ENCODE measurements around the gene ATP8A2.
"Not testable (repeated sequence)": the region's sequence is repeated elsewhere in the genome, so short reads cannot be mapped to it uniquely, and the experiment has no call there.

Gene ATP8A2

GRCh38 chr13:26052337-26052736 lies 680.6 kb downstream of the ATP8A2 start:
- no peak for DNase-seq (ENCODE audit: extremely low read depth in 1 of 2, low read depth in 1 of 2)

- DNase-seq (ENCODE audit: extremely low read depth in 1 of 2, low read depth in 1 of 2) = no peak
Measured at GRCh38 chr13:26053418-26053980, 681.7 kb downstream of the ATP8A2 start.

GRCh38 chr13:26054896-26055295 lies 683.1 kb downstream of the ATP8A2 start:
- DNase-seq (ENCODE audit: extremely low read depth in 1 of 2, low read depth in 1 of 2) = no peak

GRCh38 chr13:26058704-26059103 lies 686.9 kb downstream of the ATP8A2 start:
- DNase-seq (ENCODE audit: extremely low read depth in 1 of 2, low read depth in 1 of 2) = no peak

- no peak for DNase-seq (ENCODE audit: extremely low read depth in 1 of 2, low read depth in 1 of 2)
Measured at GRCh38 chr13:26060357-26060756, 688.6 kb downstream of the ATP8A2 start.

- no peak for DNase-seq (ENCODE audit: extremely low read depth in 1 of 2, low read depth in 1 of 2)
Measured at GRCh38 chr13:26061256-26061655, 689.5 kb downstream of the ATP8A2 start.

GRCh38 chr13:26061947-26062346 lies 690.2 kb downstream of the ATP8A2 start:
- no peak for DNase-seq (ENCODE audit: extremely low read depth in 1 of 2, low read depth in 1 of 2)

GRCh38 chr13:26062853-26063444 lies 691.2 kb downstream of the ATP8A2 start:
- DNase-seq (ENCODE audit: extremely low read depth in 1 of 2, low read depth in 1 of 2) = no peak

GRCh38 chr13:26066492-26066891 lies 694.7 kb downstream of the ATP8A2 start:
- not testable (repeated sequence) for DNase-seq (ENCODE audit: extremely low read depth in 1 of 2, low read depth in 1 of 2)

GRCh38 chr13:26067601-26068000 lies 695.8 kb downstream of the ATP8A2 start:
- DNase-seq (ENCODE audit: extremely low read depth in 1 of 2, low read depth in 1 of 2) = no peak

GRCh38 chr13:26068372-26068771 lies 696.6 kb downstream of the ATP8A2 start:
- not testable (repeated sequence) for DNase-seq (ENCODE audit: extremely low read depth in 1 of 2, low read depth in 1 of 2)

- DNase-seq (ENCODE audit: extremely low read depth in 1 of 2, low read depth in 1 of 2) = not testable (repeated sequence)
Measured at GRCh38 chr13:26069642-26070041, 697.9 kb downstream of the ATP8A2 start.

- DNase-seq (ENCODE audit: extremely low read depth in 1 of 2, low read depth in 1 of 2) = no peak
Measured at GRCh38 chr13:26071691-26072090, 699.9 kb downstream of the ATP8A2 start.

- not testable (repeated sequence) for DNase-seq (ENCODE audit: extremely low read depth in 1 of 2, low read depth in 1 of 2)
Measured at GRCh38 chr13:26072335-26072734, 700.6 kb downstream of the ATP8A2 start.

GRCh38 chr13:26074706-26075105 lies 702.9 kb downstream of the ATP8A2 start:
- DNase-seq (ENCODE audit: extremely low read depth in 1 of 2, low read depth in 1 of 2) = no peak
